AG10803 (cell line): ENCODE data around the gene THAP2.
A peak's percentile ranks its signal among the peaks of the same experiment; 100 is the strongest.

Source experiments
- DNase-seq: peaks from one replicate; pipeline ENCODE4 v3.0.0; 2010; ENCODE audit warnings: low read depth
- H3K4me3 ChIP-seq: 2 replicates; pipeline ENCODE4 v1.5.1; 2011; ENCODE audit warnings: mild to moderate bottlenecking, low read length, control low read depth
- CTCF ChIP-seq: conservative IDR thresholded peaks from 2 replicates; pipeline ENCODE4 v1.5.1; 2011; ENCODE audit warnings: mild to moderate bottlenecking, low read length, control low read depth, inconsistent platforms

THAP2 gene

GRCh38 chr12:71648537-71648936 lies 15.6 kb upstream of the THAP2 start:
- H3K4me3 ChIP-seq, result no peak overlapping the region
- no peak for DNase-seq
- TF ChIP-seq CTCF, result no peak

GRCh38 chr12:71649401-71649800 lies 14.7 kb upstream of the THAP2 start:
- H3K4me3 ChIP-seq, result no peak overlapping the region
- no peak for DNase-seq

GRCh38 chr12:71652656-71653055 lies 11.4 kb upstream of the THAP2 start:
- no peak overlapping the region for H3K4me3 ChIP-seq
- no peak for TF ChIP-seq CTCF
- peak; percentile 71 for DNase-seq

More at GRCh38 chr12:71649401-71649800, 14.7 kb upstream of the THAP2 start:
- TF ChIP-seq CTCF, result no peak

- H3K4me3 ChIP-seq, result no peak overlapping the region
- no peak for DNase-seq
- TF ChIP-seq CTCF, result no peak
These were observed 11.0 kb upstream of the THAP2 start for GRCh38 chr12:71653137-71653536.

GRCh38 chr12:71654200-71654599 lies 9.9 kb upstream of the THAP2 start:
- no peak for DNase-seq
- TF ChIP-seq CTCF, result no peak
- H3K4me3 ChIP-seq, result no peak overlapping the region

GRCh38 chr12:71655495-71655894 lies 8.6 kb upstream of the THAP2 start:
- DNase-seq, result no peak
- TF ChIP-seq CTCF, result no peak
- no peak overlapping the region for H3K4me3 ChIP-seq

- DNase-seq, result no peak
- H3K4me3 ChIP-seq, result no peak overlapping the region
- TF ChIP-seq CTCF, result no peak
These were observed 8.2 kb upstream of the THAP2 start for GRCh38 chr12:71655907-71656306.
